Astrocyte (in vitro differentiated cells and primary cell): Measurements from ENCODE around the gene GABRA6. TPM values are rescaled to one million over a fixed set of nuclear protein-coding genes. Genes with fewer than 3 reads are reported as not detected.

Experiments used
- DNase-seq: peaks from one replicate; pipeline ENCODE4 v3.0.0-alpha.2; 2010; ENCODE audit warnings: low read depth
- FAIRE-seq: peaks from 2 replicates; lab custom pipeline; 2011; peaks lifted over from hg19 to GRCh38; lab: Jason Lieb, UNC
- H2AFZ ChIP-seq: 2 replicates; pipeline ENCODE4 v1.6.0; 2012; ENCODE audit warnings: low read depth, low read length, inconsistent platforms
- H3K27ac ChIP-seq: 2 replicates; pipeline ENCODE4 v1.5.1; 2011; ENCODE audit warnings: low read depth, low read length, inconsistent platforms
- H3K27me3 ChIP-seq: 2 replicates; pipeline ENCODE4 v1.6.0; 2011; ENCODE audit warnings: low read length, inconsistent platforms; ENCODE audit not compliant: insufficient read depth
- H3K36me3 ChIP-seq: 2 replicates; pipeline ENCODE4 v1.5.1; 2011; ENCODE audit warnings: low read length, inconsistent platforms; ENCODE audit not compliant: insufficient read depth
- H3K4me1 ChIP-seq: 2 replicates; pipeline ENCODE4 v1.5.1; 2011; ENCODE audit warnings: low read length, inconsistent platforms; ENCODE audit not compliant: insufficient read depth
- H3K4me2 ChIP-seq: 2 replicates; pipeline ENCODE4 v1.6.0; 2012; ENCODE audit warnings: low read length, inconsistent platforms
- H3K4me3 ChIP-seq: 2 replicates; pipeline ENCODE4 v1.5.1; 2011; ENCODE audit warnings: low read depth, mild to moderate bottlenecking, low read length, inconsistent platforms; ENCODE audit not compliant: insufficient read depth
- H3K79me2 ChIP-seq: 2 replicates; pipeline ENCODE4 v1.6.0; 2012; ENCODE audit warnings: mild to moderate bottlenecking, low read length, inconsistent platforms; ENCODE audit not compliant: insufficient read depth
- H3K9ac ChIP-seq: 2 replicates; pipeline ENCODE4 v1.6.0; 2012; ENCODE audit warnings: mild to moderate bottlenecking, low read length, inconsistent platforms
- H3K9me3 ChIP-seq: 2 replicates; pipeline ENCODE4 v1.5.1; 2012; ENCODE audit warnings: low read depth, mild to moderate bottlenecking, low read length, inconsistent platforms; ENCODE audit not compliant: insufficient read depth
- H4K20me1 ChIP-seq: 2 replicates; pipeline ENCODE4 v1.6.0; 2012; ENCODE audit warnings: low read length, inconsistent platforms; ENCODE audit not compliant: insufficient read depth
- H3K27ac Mint-ChIP-seq: one replicate; pipeline ENCODE4 v1.8.0; 2021; ENCODE audit warnings: mild to moderate bottlenecking, mixed read lengths; ENCODE audit not compliant: unreplicated experiment
- H3K27me3 Mint-ChIP-seq: one replicate; pipeline ENCODE4 v1.8.0; 2021; ENCODE audit warnings: low read depth, mixed read lengths; ENCODE audit not compliant: unreplicated experiment
- H3K36me3 Mint-ChIP-seq: one replicate; pipeline ENCODE4 v1.8.0; 2021; ENCODE audit warnings: low read depth, mixed read lengths; ENCODE audit not compliant: unreplicated experiment
- H3K4me1 Mint-ChIP-seq: one replicate; pipeline ENCODE4 v1.8.0; 2021; ENCODE audit warnings: low read depth, mixed read lengths; ENCODE audit not compliant: unreplicated experiment
- H3K4me3 Mint-ChIP-seq: one replicate; pipeline ENCODE4 v1.8.0; 2021; ENCODE audit warnings: mild to moderate bottlenecking, moderate library complexity, mixed read lengths; ENCODE audit not compliant: unreplicated experiment
- H3K9me3 Mint-ChIP-seq: one replicate; pipeline ENCODE4 v1.8.0; 2021; ENCODE audit warnings: mild to moderate bottlenecking, mixed read lengths; ENCODE audit not compliant: unreplicated experiment
- EZH2 ChIP-seq: IDR thresholded peaks from 2 replicates; pipeline ENCODE4 v1.6.1; 2012; ENCODE audit warnings: mild to moderate bottlenecking, low read length, inconsistent platforms; ENCODE audit not compliant: insufficient read depth
- total RNA-seq: library from RNA; stranded (reverse); gene quantifications from 2 replicates; pipeline ENCODE4 v1.2.1, GENCODE V29; 2021
- TF ChIP-seq, protein P1 (sequence below): IDR thresholded peaks from 2 replicates; pipeline ENCODE4 v1.5.1; 2011; ENCODE audit warnings: low read depth, mild to moderate bottlenecking, inconsistent platforms, low read length, moderate library complexity; ENCODE audit not compliant: insufficient read depth

GABRA6 gene
- total RNA-seq, 1 donor from 2014 or later = not detected

DNA sequence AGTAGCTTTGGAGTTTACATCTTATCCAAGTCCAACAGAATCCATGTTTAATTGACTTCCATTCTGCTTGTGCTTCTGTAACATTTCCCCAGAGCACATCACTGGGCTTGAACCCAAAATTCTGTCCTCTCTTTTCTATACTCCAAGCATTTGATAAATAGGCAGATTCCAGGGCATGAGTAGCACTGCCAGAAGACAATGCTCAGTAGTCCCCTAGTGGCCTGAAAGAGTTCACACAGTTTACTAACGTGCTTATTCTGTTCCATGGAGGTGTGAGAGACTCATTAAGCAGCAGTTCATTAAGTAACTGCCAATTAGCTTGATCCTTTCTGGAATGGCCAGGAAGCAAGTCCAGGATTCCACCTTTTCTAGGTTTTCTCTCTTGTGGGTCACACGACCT lies 9.4 kb upstream of the GABRA6 start:
- Histone ChIP-seq H3K27me3 (no peaks in the 10 kb centered on the region), H3K4me3 (no peak overlapping the region), H3K9me3 (no peaks in the 10 kb centered on the region), H4K20me1 (no peaks in the 10 kb centered on the region), H3K36me3 (no peaks in the 10 kb centered on the region), H2AFZ (no peak overlapping the region), H3K79me2 (no peaks in the 10 kb centered on the region), H3K27ac (no peak overlapping the region), H3K4me1 (no peaks in the 10 kb centered on the region), H3K9ac (no peak overlapping the region), H3K4me2 (no peak overlapping the region)
- no peak overlapping the region for H3K27ac Mint-ChIP-seq
- DNase-seq (no peak), FAIRE-seq (no peak)
- no peaks in the 10 kb centered on the region for H3K9me3 Mint-ChIP-seq
- no peaks in the 10 kb centered on the region for H3K4me1 Mint-ChIP-seq
- H3K36me3 Mint-ChIP-seq = no peaks in the 10 kb centered on the region
- no peak overlapping the region for H3K4me3 Mint-ChIP-seq
- TF ChIP-seq EZH2 = no peak
- TF ChIP-seq, protein P1, sequence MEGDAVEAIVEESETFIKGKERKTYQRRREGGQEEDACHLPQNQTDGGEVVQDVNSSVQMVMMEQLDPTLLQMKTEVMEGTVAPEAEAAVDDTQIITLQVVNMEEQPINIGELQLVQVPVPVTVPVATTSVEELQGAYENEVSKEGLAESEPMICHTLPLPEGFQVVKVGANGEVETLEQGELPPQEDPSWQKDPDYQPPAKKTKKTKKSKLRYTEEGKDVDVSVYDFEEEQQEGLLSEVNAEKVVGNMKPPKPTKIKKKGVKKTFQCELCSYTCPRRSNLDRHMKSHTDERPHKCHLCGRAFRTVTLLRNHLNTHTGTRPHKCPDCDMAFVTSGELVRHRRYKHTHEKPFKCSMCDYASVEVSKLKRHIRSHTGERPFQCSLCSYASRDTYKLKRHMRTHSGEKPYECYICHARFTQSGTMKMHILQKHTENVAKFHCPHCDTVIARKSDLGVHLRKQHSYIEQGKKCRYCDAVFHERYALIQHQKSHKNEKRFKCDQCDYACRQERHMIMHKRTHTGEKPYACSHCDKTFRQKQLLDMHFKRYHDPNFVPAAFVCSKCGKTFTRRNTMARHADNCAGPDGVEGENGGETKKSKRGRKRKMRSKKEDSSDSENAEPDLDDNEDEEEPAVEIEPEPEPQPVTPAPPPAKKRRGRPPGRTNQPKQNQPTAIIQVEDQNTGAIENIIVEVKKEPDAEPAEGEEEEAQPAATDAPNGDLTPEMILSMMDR = no peak
- no peaks in the 10 kb centered on the region for H3K27me3 Mint-ChIP-seq

DNA sequence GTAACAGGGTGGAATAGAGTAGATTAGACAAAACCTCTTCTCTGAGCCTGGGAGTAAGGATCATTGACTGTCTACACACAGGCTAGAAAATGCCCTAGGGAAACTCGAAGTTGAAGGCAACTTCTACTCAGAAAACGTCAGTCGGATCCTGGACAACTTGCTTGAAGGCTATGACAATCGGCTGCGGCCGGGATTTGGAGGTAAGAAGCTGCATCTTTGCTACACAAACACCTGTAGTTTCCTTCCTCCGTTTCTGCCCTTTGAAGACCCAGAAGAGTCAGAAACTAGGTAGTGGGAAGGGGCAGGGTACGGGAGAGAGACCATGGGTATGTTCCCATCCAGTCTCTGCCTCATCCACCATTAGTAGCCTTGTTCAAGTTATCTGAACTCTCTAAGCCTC lies 628 bp downstream of the GABRA6 start:
- no peaks in the 10 kb centered on the region for H4K20me1 ChIP-seq
- H2AFZ ChIP-seq = no peak overlapping the region
- H3K9me3 ChIP-seq = no peaks in the 10 kb centered on the region
- no peak overlapping the region for H3K9ac ChIP-seq
- TF ChIP-seq, protein P1 = no peak
- no peak for TF ChIP-seq EZH2
- no peaks in the 10 kb centered on the region for H3K79me2 ChIP-seq
- DNase-seq = no peak
- Mint-ChIP-seq H3K4me1 (peaks cover 6% of the 10 kb centered on the region), H3K27ac (no peak overlapping the region), H3K9me3 (no peaks in the 10 kb centered on the region), H3K36me3 (no peaks in the 10 kb centered on the region), H3K27me3 (no peaks in the 10 kb centered on the region), H3K4me3 (no peak overlapping the region)
- no peak overlapping the region for H3K4me2 ChIP-seq
- no peaks in the 10 kb centered on the region for H3K27me3 ChIP-seq
- H3K4me1 ChIP-seq = no peaks in the 10 kb centered on the region
- FAIRE-seq = no peak
- no peaks in the 10 kb centered on the region for H3K36me3 ChIP-seq
- no peak overlapping the region for H3K27ac ChIP-seq
- no peak overlapping the region for H3K4me3 ChIP-seq

DNA sequence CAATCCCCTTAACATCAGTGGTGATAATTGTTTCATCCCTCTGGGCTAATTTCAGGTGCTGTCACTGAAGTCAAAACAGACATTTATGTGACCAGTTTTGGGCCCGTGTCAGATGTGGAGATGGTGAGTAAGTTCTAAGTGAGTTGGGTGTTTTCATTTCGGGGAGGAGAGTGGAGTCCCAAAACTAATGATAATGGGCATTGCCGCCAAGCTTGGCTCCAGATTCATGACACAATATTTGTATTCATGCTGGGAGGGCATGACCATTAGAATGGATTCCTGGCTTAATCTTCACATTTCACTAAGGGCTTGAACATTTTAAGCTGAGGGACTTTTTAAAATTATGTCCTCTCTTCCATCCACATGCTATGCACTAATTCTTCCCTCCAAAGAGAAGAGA lies 1.4 kb downstream of the GABRA6 start:
- Histone ChIP-seq H3K4me2 (no peak overlapping the region), H3K4me1 (no peaks in the 10 kb centered on the region), H3K4me3 (no peak overlapping the region), H3K27ac (no peak overlapping the region), H3K79me2 (no peaks in the 10 kb centered on the region), H2AFZ (no peak overlapping the region), H3K36me3 (no peaks in the 10 kb centered on the region), H3K9ac (no peak overlapping the region), H4K20me1 (no peaks in the 10 kb centered on the region), H3K9me3 (no peaks in the 10 kb centered on the region), H3K27me3 (no peaks in the 10 kb centered on the region)
- Mint-ChIP-seq H3K27me3 (no peaks in the 10 kb centered on the region), H3K4me1 (peaks cover 6% of the 10 kb centered on the region), H3K27ac (no peak overlapping the region), H3K36me3 (no peaks in the 10 kb centered on the region), H3K4me3 (no peak overlapping the region), H3K9me3 (no peaks in the 10 kb centered on the region)
- TF ChIP-seq, protein P1 = no peak
- no peak for TF ChIP-seq EZH2
- FAIRE-seq (no peak), DNase-seq (no peak)
